Gastrocnemius medialis (tissue), 4 donors: Measurements from ENCODE around the gene ZEB2. TPM values are rescaled to one million over a fixed set of nuclear protein-coding genes. Genes with fewer than 3 reads are reported as not detected.

Experiments used
- ATAC-seq, 2 donors: fragments of 150-250 bp; one replicate each; pipeline ENCODE4 v1.9.1; 2016
- DNase-seq, 2 donors: peaks; one replicate each; pipeline ENCODE4 v3.0.0-alpha.2; 2019
- H3K27ac ChIP-seq, 4 donors: fragments of 200-600 bp; sonication (generic); 1 replicate in 1 of 4; 2 replicates in 3 of 4; pipeline ENCODE4 v1.5.1; 2016 to 2018; ENCODE audit warnings: mild to moderate bottlenecking in 2 of 4, moderate library complexity in 1 of 4
- H3K27me3 ChIP-seq, 3 donors: fragments of 200-600 bp; sonication (generic) in 2 of 3; 1 replicate in 1 of 3; 2 replicates in 2 of 3; pipeline versions ENCODE4 v1.5.1 to v1.6.0; 2016 to 2019; ENCODE audit warnings: mild to moderate bottlenecking in 1 of 3, moderate library complexity in 1 of 3
- H3K36me3 ChIP-seq, 2 donors: fragments of 200-600 bp; sonication (generic) in 1 of 2; one replicate each; pipeline ENCODE4 v1.5.1; 2017 to 2018
- H3K4me1 ChIP-seq, 2 donors: fragments of 200-600 bp; sonication (generic) in 1 of 2; one replicate each; pipeline ENCODE4 v1.5.1; 2016 to 2017; ENCODE audit warnings: mild to moderate bottlenecking in 2 of 2
- H3K4me3 ChIP-seq, 4 donors: fragments of 200-600 bp; sonication (generic) in 3 of 4; 1 replicate in 1 of 4; 2 replicates in 3 of 4; pipeline ENCODE4 v1.5.1; 2016 to 2019; ENCODE audit warnings: mild to moderate bottlenecking in 2 of 4
- H3K9me3 ChIP-seq, 3 donors: fragments of 200-600 bp; sonication (generic) in 2 of 3; 1 replicate in 1 of 3; 2 replicates in 2 of 3; pipeline ENCODE4 v1.5.1; 2016 to 2019
- CTCF ChIP-seq, 5 experiments: fragments of 450-650 bp in 3 of 5; fragments of 200-600 bp in 2 of 5; sonication (generic) in 2 of 5; IDR thresholded peaks in 4 of 5; conservative IDR thresholded peaks in 1 of 5; 1 replicate in 4 of 5; 2 replicates in 1 of 5; pipeline ENCODE4 v1.5.1; 2016 to 2019; ENCODE audit warnings: antibody characterized with exemption in 5 of 5, mild to moderate bottlenecking in 3 of 5, moderate library complexity in 3 of 5
- POLR2A ChIP-seq, 2 donors: fragments of 450-650 bp; IDR thresholded peaks; one replicate each; pipeline ENCODE4 v1.6.1; 2017; ENCODE audit warnings: antibody characterized with exemption in 2 of 2, mild to moderate bottlenecking in 2 of 2, moderate library complexity in 2 of 2
- in situ Hi-C, 4 donors: fragments of 200-750 bp; cut with MboI; loops; one replicate each; pipeline versions ENCODE4 v1.15.0 to v1.8.0; 2017; ENCODE audit warnings: low sequenced_read_pairs in 4 of 4
- intact Hi-C: fragments of 100-400 bp; cut with DNase I; formaldehyde crosslinking; loops from one replicate; pipeline ENCODE4 v1.15.1; 2023; ENCODE audit warnings: low total_unique reads
- total RNA-seq, 4 donors: library from RNA; depleted of rRNA; stranded (reverse); fragments of >200 nt; gene quantifications; one replicate each; pipeline versions ENCODE4 v1.1.0 to v1.2.3, GENCODE V29; 2016

ZEB2 gene
- total RNA-seq, 4 donors from 2014 or later: 21.2 to 27.6 (median 22.9) TPM

DNA sequence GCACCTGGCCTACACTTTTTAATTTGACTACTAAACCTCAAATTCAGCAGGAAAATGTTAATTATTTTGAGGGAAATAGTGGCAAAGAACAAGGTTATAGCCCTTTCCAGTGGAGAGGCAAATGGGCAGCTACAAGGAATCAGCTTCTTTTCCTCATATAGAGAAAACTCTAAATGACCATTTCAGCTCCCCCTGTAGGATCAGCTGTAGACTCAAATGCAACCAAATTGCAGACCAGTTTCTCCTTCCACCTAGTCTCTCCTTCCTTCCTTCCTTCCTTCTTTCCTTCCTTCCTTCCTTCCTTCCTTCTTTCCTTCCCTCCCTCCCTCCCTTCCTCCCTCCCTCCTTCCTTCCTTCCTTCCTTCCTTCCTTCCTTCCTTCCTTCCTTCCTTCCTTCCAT is 158.2 kb downstream of the ZEB2 start:
- no peak overlapping the region for H3K27ac ChIP-seq
- no peaks in the 10 kb centered on the region for H3K27me3 ChIP-seq
- intact Hi-C loops (no loop called here), in situ Hi-C loops (no loop called here)
- H3K4me3 ChIP-seq: no peak overlapping the region
- H3K36me3 ChIP-seq: no peaks in the 10 kb centered on the region
- TF ChIP-seq CTCF (IDR thresholded peaks at IDR 0.05 in 4 of 5, conservative IDR thresholded peaks at IDR 0.05 in 1 of 5) (no peak), POLR2A (IDR thresholded peaks at IDR 0.05) (no peak)
- DNase-seq: no peak
- ATAC-seq: no peak
- no peaks in the 10 kb centered on the region for H3K9me3 ChIP-seq
- H3K4me1 ChIP-seq: peaks cover 0 to 6% of the 10 kb centered on the region in 2 donors

DNA sequence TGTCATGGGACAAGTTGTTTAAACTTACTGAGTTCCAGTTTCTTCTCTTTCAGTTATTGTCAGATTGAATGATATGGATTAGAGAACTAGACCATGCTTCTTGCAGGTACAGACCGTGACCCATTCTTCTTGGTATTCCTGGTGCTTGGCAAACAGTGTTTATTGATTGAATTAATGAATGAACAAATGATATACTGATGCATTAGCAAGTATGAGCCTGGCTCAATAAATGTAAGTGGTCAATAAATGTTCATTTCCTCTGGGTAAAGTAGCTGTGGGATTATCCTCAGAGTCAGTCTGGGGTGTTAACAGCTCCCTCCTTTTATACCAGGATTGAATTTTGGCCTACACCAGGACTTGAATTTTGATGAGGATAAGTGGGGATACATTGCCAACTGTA is 160.2 kb downstream of the ZEB2 start:
- Histone ChIP-seq H3K4me1 (peaks cover 0 to 6% of the 10 kb centered on the region in 2 donors), H3K27ac (no peak overlapping the region), H3K4me3 (no peak overlapping the region), H3K36me3 (no peaks in the 10 kb centered on the region), H3K9me3 (no peaks in the 10 kb centered on the region), H3K27me3 (no peaks in the 10 kb centered on the region)
- ATAC-seq (no peak), DNase-seq (no peak)
- TF ChIP-seq CTCF (IDR thresholded peaks at IDR 0.05 in 4 of 5, conservative IDR thresholded peaks at IDR 0.05 in 1 of 5) (no peak), POLR2A (IDR thresholded peaks at IDR 0.05) (no peak)
- in situ Hi-C loops: no loop called here
- intact Hi-C loops: no loop called here

- H3K4me3 ChIP-seq: no peak overlapping the region
- peaks cover 0 to 6% of the 10 kb centered on the region in 2 donors for H3K4me1 ChIP-seq
- TF ChIP-seq CTCF (IDR thresholded peaks at IDR 0.05 in 4 of 5, conservative IDR thresholded peaks at IDR 0.05 in 1 of 5) (no peak), POLR2A (IDR thresholded peaks at IDR 0.05) (no peak)
- intact Hi-C loops: no loop called here
- H3K27me3 ChIP-seq: no peaks in the 10 kb centered on the region
- H3K36me3 ChIP-seq: no peaks in the 10 kb centered on the region
- no peaks in the 10 kb centered on the region for H3K9me3 ChIP-seq
- ATAC-seq (no peak), DNase-seq (no peak)
- no peak overlapping the region for H3K27ac ChIP-seq
- in situ Hi-C loops: no loop called here
Observed at GRCh38 chr2:144358979-144359541, 160.9 kb downstream of the ZEB2 start.

DNA sequence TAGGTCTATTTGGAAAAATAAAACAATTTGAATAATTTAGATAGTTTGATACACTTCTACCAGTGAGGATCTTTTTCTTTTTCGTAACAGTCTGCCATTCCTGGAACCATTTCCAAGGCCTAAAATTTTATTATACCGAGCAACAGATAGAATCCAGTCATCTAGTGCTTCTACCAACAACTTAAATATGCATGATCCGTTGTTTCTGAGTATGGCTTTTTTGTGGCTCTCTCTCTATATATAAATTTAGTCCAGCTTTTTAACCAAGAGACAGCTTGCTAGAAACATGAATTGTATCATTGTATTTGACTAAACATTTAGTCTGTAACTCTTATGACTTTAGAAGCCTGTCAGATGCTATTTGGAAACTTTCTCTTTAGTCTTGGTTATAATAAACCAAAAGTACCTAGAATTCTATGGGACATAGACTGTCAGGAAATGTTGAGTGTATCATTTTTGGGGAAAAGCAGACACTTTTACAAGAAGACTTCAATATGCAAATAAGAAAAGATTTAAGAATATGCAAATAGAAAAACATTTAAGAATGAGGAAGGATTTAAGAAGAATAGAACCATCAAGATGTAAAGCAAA is 161.4 kb downstream of the ZEB2 start:
- no peak overlapping the region for H3K27ac ChIP-seq

More for the DNA sequence above, 161.4 kb downstream of the ZEB2 start:
- ATAC-seq (no peak), DNase-seq (no peak)
- H3K4me3 ChIP-seq: no peak overlapping the region
- in situ Hi-C loops: no loop called here
- peaks cover 0 to 6% of the 10 kb centered on the region in 2 donors for H3K4me1 ChIP-seq
- no peaks in the 10 kb centered on the region for H3K9me3 ChIP-seq
- H3K36me3 ChIP-seq: no peaks in the 10 kb centered on the region
- TF ChIP-seq POLR2A (IDR thresholded peaks at IDR 0.05): no peak
- TF ChIP-seq CTCF (IDR thresholded peaks at IDR 0.05 in 4 of 5, conservative IDR thresholded peaks at IDR 0.05 in 1 of 5): no peak
- H3K27me3 ChIP-seq: no peaks in the 10 kb centered on the region
- intact Hi-C loops: no loop called here
